Measurements from ENCODE around the gene RAD23A. TPM values are rescaled to one million over a fixed set of nuclear protein-coding genes. Genes with fewer than 3 reads are reported as not detected.

RAD23A gene
- total RNA-seq, 1 donor from 2014 or later, result 62.1 TPM

- Mint-ChIP-seq H3K27ac (ENCODE audit: unreplicated experiment) (peak overlapping the region; percentile 83), H3K4me1 (ENCODE audit: low read depth, unreplicated experiment) (no peaks in the 10 kb centered on the region), H3K36me3 (ENCODE audit: unreplicated experiment) (no peaks in the 10 kb centered on the region), H3K4me3 (ENCODE audit: unreplicated experiment) (peak overlapping the region; percentile 69), H3K9me3 (ENCODE audit: unreplicated experiment) (peaks cover 3% of the 10 kb centered on the region), H3K27me3 (ENCODE audit: unreplicated experiment) (peaks cover 9% of the 10 kb centered on the region)
- no peak for TF ChIP-seq CTCF (IDR thresholded peaks at IDR 0.05; ENCODE audit: partially characterized antibody, unreplicated experiment)
- no peak for DNase-seq
Measured at GRCh38 chr19:12965812-12966135, 20.1 kb downstream of the RAD23A start.

- no peak for TF ChIP-seq CTCF (IDR thresholded peaks at IDR 0.05; ENCODE audit: partially characterized antibody, unreplicated experiment)
- peaks cover 9% of the 10 kb centered on the region for H3K27me3 Mint-ChIP-seq (ENCODE audit: unreplicated experiment)
- no peaks in the 10 kb centered on the region for H3K4me1 Mint-ChIP-seq (ENCODE audit: low read depth, unreplicated experiment)
Measured at GRCh38 chr19:12967907-12968306, 22.2 kb downstream of the RAD23A start.

GRCh38 chr19:12969292-12969988 is 23.8 kb downstream of the RAD23A start, which contains the start of gene DAND5:
TSS of gene DAND5 (plus strand) at chr19:12969576. CDS start at chr19:12969661, 85 bp downstream.
- H3K4me1 Mint-ChIP-seq (ENCODE audit: low read depth, unreplicated experiment), result peaks cover 5% of the 10 kb centered on the region
- H3K36me3 Mint-ChIP-seq (ENCODE audit: unreplicated experiment), result no peaks in the 10 kb centered on the region
- TF ChIP-seq CTCF (IDR thresholded peaks at IDR 0.05; ENCODE audit: partially characterized antibody, unreplicated experiment), result no peak
- peaks cover 11% of the 10 kb centered on the region for H3K27me3 Mint-ChIP-seq (ENCODE audit: unreplicated experiment)
- H3K4me3 Mint-ChIP-seq (ENCODE audit: unreplicated experiment), result no peak within 1 kb of the TSS
- H3K27ac Mint-ChIP-seq (ENCODE audit: unreplicated experiment), result peak within 1 kb of the TSS; percentile 59
- H3K9me3 Mint-ChIP-seq (ENCODE audit: unreplicated experiment), result peaks cover 3% of the 10 kb centered on the region
- no peak for DNase-seq

More at GRCh38 chr19:12967907-12968306, 22.2 kb downstream of the RAD23A start:
- H3K36me3 Mint-ChIP-seq (ENCODE audit: unreplicated experiment), result no peaks in the 10 kb centered on the region
- H3K4me3 Mint-ChIP-seq (ENCODE audit: unreplicated experiment), result no peak overlapping the region
- H3K9me3 Mint-ChIP-seq (ENCODE audit: unreplicated experiment), result peaks cover 2% of the 10 kb centered on the region
- H3K27ac Mint-ChIP-seq (ENCODE audit: unreplicated experiment), result no peak overlapping the region
- DNase-seq, result no peak

GRCh38 chr19:12970070-12970820 is 24.6 kb downstream of the RAD23A start:
- H3K36me3 Mint-ChIP-seq (ENCODE audit: unreplicated experiment), result no peaks in the 10 kb centered on the region
- peaks cover 11% of the 10 kb centered on the region for H3K27me3 Mint-ChIP-seq (ENCODE audit: unreplicated experiment)
- peaks cover 5% of the 10 kb centered on the region for H3K4me1 Mint-ChIP-seq (ENCODE audit: low read depth, unreplicated experiment)
- peaks cover 6% of the 10 kb centered on the region for H3K9me3 Mint-ChIP-seq (ENCODE audit: unreplicated experiment)
- H3K27ac Mint-ChIP-seq (ENCODE audit: unreplicated experiment), result peak overlapping the region; percentile 59
- DNase-seq, result no peak
- no peak for TF ChIP-seq CTCF (IDR thresholded peaks at IDR 0.05; ENCODE audit: partially characterized antibody, unreplicated experiment)
- no peak overlapping the region for H3K4me3 Mint-ChIP-seq (ENCODE audit: unreplicated experiment)

GRCh38 chr19:12973236-12973635 is 27.6 kb downstream of the RAD23A start:
- peaks cover 8% of the 10 kb centered on the region for H3K9me3 Mint-ChIP-seq (ENCODE audit: unreplicated experiment)
- peaks cover 7% of the 10 kb centered on the region for H3K4me1 Mint-ChIP-seq (ENCODE audit: low read depth, unreplicated experiment)
- H3K4me3 Mint-ChIP-seq (ENCODE audit: unreplicated experiment), result no peak overlapping the region
- H3K27me3 Mint-ChIP-seq (ENCODE audit: unreplicated experiment), result peaks cover 12% of the 10 kb centered on the region
- DNase-seq, result no peak
- TF ChIP-seq CTCF (IDR thresholded peaks at IDR 0.05; ENCODE audit: partially characterized antibody, unreplicated experiment), result no peak
- no peak overlapping the region for H3K27ac Mint-ChIP-seq (ENCODE audit: unreplicated experiment)
- no peaks in the 10 kb centered on the region for H3K36me3 Mint-ChIP-seq (ENCODE audit: unreplicated experiment)

All from glutamatergic neuron (in vitro differentiated cells).